ENCODE results near the gene ARMC2.
A peak's percentile ranks its signal among the peaks of the same experiment; 100 is the strongest.
"Not testable (repeated sequence)": the region's sequence is repeated elsewhere in the genome, so short reads cannot be mapped to it uniquely, and the experiment has no call there.

Gene ARMC2

DNA sequence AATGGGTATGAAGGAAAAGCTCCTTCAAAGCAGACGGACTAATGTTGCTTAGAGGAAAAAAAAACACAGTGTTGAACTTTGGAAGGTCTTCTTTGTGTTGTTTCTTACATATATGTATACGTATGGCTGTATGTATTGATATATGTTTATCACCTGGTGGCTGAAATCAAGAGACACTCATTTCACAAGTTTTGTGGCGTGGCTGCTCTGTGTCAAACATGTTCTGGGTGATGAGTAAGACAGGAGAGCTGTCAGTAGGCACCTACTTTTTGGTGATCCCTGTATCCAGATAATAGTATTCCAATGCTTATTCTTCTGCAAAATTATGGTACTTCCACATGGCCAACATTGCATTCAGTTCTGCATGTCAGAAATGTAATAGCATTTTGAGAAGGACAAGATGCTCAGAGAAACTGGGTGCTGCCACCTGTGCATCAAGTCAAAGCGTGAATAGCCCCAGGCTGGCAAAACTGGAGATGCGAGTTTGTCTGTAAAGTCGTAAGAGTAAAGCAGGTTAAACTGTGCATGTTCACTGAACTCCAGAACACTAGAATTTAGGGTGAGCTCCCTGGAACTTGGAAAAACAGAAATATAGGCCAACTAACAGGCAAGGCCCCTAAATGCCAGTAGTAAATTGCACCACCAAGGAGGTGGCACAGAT, 67.9 kb downstream of the ARMC2 start:
- no peak for DNase-seq (ENCODE audit: low read depth in 3 of 3)

DNA sequence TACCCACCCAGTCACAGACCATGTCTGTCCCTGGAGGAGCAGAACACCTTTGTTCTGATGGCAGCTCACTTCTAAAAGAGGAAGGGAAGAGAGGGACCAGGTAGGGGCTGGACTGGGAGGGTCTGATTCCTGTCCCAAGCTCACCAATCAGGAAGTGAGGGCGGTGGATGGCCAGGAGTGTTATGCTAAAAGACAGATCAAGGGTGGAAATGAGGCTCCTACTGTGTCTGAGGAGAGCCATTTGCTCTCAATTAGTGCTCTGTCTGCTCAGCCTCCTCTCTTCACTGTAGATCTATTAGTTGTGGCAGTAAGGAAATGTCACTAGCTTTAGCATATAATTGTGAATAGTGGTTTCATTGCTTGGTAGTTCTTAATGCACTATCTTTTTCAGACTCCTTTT, 72.5 kb downstream of the ARMC2 start:
- no peak for DNase-seq (ENCODE audit: low read depth in 3 of 3)

DNA sequence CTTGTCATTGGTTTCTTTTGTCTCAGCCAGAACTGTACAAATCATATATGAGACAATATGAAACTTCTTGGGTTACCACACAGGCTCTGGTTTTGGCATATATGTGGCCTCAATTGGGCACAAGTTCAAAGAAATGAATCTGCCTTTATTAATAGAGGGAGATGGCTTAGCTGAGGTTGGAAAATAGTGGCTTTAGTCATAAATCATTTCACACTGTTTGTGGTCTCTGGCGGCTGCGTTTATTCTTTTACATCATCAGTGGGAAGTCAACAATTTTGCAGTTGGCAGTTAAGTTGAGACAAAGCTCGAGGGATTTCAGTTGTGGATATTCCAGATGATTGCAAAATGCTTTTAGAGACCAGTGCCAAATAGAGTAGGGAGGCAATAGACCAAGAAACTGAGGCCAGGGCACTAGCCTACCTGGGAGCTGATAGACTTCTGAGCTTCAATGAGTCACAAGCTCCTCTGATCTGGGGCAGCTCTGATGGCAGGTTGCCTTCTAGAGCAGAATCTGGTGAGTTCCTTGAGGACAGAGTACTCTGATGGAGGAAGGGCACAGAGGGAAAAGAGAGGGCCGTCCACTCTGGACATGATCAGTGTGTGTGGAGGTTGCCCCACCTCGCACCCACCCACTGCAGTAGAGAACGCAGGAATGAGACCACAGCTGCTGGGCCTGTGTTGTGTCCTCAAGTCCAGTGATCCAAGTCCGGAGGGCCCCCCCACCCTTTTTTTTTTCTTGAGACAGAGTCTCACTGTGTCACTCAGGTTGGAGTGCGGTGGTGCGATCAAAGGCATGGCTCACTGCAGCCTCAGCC, 73.5 kb downstream of the ARMC2 start:
- DNase-seq (ENCODE audit: low read depth in 3 of 3) = peak in 1 of 3 donors; percentile 19

DNA sequence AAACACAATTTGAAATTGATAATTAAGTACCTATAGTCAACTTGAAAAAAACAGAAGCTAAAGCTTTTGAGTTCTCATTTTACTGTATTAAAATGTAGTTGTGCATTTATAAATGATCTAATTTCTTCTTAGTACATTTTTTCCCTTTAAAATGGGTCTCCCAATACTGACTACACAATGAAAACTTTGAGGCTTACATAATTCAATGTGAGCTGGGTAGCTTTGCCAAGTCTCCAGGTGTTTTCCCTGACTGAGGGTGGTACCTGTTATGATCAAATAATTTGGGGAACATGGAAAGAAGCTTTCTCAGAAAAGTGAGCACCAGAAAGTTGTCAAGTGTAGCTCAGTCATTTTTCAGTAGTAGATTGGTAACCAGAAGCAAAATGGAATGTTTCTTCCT, 74.3 kb downstream of the ARMC2 start:
- DNase-seq (ENCODE audit: low read depth in 3 of 3) = no peak

DNA sequence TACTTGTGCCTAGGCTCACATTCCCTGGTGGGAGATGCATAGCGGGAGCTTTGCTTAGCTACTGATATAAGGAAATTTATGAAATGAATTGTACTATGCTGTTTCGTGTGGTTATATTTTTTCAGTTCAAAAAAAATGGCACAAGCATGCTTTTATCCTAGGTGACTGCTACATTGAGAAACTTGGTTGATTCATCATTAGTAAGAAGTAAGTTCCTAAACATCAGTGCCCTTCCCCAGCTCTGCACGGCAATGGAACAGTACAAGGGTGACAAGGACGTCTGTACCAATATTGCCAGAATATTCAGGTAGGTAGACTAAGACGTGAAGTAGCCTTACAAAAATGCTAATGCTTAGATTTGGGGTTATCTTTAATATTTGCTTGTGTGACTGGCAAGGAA, 79.7 kb downstream of the ARMC2 start:
- no peak for DNase-seq (ENCODE audit: low read depth in 3 of 3)

DNA sequence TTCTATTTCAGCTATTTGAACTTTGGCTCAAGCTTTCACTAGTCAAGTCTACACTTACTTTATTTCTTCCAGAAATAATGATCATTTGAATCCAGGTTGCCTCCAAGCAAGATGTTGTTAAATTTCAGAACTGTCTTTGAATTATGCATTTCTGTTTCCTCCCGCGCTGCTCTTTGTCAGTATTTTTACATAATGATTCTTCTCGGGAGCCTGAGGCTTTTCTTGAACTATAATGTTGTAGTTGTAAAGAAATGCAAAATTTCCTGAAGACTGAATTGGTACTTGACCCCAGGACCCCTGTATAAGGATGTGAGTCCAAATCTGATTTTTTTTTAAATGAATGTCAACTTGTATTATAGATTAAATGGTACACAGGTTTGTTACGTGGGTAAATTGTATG, 80.4 kb downstream of the ARMC2 start:
- DNase-seq (ENCODE audit: low read depth in 3 of 3) = no peak

DNA sequence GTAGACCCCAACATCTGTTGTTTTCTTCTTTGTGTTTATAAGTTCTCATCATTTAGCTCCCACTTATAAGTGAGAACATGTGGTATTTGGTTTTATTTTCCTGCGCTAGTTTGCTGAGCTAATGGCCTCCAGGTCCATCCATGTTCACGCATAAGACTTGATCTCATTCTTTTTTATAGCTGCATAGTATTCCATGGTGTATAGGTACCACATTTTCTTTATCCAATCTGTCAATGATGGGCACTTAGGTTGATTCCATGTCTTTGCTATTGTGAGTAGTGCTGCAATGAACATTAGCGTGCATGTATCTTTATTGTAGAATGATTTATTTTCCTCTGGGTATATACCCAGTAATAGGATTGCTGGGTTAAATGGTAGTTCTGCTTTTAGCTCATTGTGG, 82.9 kb downstream of the ARMC2 start:
- not testable (repeated sequence) for DNase-seq (ENCODE audit: low read depth in 3 of 3)

DNA sequence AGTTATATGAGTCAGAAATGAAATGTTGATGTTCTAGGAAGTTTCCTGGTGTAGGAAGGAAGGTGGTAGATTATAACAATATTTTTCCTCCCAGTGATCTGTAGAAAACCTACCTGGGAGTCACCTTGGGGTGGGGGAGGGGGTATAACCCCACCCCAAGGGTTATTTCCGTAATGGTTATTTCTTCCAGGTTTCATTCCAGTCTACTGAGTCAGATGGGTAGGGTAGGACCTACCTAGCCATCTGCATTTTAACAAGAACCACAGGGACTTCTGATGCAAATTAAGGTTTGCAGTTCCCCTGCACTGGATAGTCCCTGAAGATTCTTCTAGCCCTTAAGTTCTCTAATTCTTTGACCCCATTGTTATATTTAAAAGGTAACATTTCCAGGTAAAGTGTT, 88.9 kb downstream of the ARMC2 start:
- no peak for DNase-seq (ENCODE audit: low read depth in 3 of 3)

DNA sequence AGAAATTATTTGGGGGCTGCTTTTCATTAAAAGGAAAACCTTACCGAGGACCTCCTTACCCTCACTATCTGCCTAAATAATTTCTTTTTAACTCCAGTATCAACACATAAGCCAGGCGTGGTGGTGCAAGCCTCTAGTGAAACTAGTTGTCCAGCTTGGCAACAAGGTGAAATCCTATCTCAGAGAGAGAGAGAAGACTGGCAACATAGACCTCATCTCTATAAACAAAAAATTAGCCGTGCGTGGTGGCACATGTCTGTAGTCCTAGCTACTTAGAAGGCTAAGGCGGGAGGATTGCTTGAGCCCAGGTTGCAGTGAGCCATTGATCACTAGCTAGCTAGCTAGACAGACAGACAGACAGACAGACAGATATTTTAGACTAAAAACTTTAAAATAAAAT, 92.5 kb downstream of the ARMC2 start:
- no peak for DNase-seq (ENCODE audit: low read depth in 3 of 3)

DNA sequence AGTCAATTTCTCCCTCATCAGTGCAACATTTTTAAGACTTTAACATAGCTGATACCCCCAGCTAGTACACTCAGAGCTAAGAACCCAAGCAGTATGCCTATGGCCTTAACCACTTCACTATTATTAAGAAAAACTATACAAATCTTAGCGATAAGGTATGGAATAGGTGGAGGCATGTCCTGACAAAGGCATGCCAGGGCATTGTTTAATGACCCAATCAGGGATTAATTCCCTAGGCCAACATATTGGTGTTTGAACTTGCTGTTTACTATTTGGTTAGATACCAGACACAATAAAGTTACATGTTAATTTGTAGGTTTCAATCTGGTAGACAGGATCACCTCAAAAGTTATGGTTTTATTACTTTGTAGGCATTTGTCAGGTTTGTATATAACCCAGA, 93.1 kb downstream of the ARMC2 start:
- DNase-seq (ENCODE audit: low read depth in 3 of 3) = no peak

DNA sequence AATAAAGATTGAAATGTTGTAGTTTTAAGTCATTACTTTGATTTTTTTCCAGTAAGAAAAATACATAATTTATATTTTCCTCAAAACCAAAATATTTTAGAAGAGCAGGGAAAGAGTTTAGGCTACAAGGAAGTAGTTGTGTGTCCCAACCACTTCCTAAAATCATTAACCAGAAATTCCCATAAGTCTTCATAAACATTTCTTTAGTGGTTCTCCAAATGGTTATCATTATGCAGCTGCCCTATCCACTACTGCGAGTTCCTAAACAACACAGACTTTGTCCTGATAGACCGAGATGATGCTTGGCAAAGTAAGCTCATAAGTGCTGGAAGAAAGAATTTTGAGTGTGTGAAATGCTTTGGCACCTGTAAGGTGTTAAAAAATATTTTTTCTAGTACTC, 93.6 kb downstream of the ARMC2 start:
- DNase-seq (ENCODE audit: low read depth in 3 of 3) = no peak

DNA sequence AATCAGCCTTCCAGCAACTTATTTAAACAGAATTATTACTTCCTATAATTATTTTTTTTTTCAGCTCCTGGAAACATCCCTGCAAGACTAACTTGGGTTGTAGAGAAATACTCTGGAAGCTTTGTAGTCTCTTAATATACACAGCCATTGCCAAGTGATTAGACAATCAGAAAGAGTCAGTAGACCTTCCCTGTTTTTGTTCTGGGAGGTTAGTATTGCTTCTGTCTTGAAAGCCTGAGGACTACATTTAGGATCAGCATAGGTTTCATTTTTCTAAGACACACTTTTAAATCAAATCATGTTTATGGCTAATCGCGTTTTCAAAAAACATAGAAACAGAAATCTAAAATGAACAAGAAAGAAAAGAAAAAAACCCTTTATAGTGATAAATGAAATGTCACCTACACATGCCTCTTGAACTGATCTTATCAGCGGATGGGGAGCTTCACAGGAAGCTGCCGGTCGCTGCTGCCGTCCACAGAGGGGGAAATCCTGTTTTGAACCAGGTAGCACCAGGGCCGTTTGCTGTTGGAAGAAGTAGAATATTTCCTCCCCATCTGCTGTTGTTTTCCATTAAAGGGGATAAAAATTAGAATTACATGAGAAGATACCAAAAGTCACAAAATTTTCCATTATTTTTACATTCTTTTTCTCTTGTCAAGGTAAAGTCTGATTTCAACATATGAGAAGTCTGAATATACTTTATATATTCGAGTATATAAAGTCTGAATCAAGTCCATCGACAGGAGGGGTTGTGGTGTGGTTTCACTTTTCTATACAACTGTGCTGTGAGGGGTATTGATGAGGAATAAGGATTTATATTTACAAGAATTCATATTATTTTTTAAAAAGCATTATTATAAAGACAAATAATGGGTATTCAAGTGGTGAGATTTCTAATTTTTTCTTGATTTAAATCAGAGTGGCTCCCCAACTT, 94.6 kb downstream of the ARMC2 start:
- DNase-seq (ENCODE audit: low read depth in 3 of 3) = peak in 1 of 3 donors; percentile 27

DNA sequence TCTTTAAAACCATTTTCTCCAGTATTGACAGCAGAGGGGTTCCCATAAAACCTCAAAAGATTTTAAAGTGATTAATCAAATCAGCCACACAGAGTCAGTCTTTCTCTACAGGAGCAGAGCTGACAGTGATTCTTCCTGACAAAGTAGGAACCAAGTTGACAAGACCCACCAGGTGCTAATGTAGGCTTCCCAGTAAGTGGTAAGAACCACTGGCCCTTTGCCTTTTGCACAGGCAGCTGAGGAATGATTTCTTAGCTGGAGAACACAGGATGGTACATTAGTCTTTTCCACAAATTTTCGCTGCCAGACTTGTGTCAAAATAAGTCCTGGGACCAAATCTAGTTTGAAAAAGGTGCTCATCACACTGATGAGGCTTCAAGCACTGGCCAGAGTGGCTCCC, 95.8 kb downstream of the ARMC2 start:
- no peak for DNase-seq (ENCODE audit: low read depth in 3 of 3)

DNA sequence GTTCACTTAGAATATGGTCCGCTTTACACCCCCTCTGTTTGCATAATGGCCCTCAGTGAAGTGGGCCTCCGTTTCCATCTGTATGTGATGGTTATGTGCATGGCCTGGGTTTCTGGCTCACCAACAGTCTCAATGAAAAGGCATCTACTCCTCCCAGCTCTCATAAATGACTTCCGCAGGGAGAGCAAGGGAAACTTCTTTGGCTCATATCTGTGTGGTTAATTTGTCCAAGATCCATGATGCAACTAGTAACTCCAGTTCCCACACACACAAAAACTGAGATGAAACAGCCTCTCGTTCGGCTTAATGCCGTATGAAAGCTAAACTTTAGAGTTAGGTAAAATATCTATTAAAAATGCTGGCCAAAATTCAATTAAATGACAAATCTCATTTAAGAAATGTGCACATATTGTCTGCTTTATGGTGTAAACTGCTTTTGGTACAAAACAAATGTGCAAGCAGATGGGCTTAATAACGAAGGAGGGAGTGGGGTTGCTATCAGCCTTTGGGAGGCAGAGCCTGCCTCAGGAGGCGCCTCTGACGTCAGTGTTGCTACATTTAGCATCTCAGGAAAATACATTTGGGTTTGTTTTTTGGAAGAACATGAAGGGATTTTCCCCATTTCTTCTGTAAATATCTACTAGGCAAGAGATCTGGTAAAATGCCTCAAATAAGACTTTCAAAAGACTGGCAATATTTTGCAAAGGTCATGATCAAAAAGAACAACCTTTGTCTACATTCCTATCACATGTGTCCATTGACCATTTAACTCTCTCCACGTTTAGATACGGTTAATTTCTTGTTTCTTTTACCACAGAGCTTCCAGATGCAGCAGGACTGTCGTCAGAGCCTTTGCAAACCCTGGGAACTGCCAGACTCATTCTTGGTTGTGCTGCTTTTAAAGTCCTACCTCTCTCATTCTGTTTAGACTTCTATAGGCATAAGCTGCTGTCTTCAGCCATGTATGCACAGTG, 96.8 kb downstream of the ARMC2 start:
- no peak for DNase-seq (ENCODE audit: low read depth in 3 of 3)

DNA sequence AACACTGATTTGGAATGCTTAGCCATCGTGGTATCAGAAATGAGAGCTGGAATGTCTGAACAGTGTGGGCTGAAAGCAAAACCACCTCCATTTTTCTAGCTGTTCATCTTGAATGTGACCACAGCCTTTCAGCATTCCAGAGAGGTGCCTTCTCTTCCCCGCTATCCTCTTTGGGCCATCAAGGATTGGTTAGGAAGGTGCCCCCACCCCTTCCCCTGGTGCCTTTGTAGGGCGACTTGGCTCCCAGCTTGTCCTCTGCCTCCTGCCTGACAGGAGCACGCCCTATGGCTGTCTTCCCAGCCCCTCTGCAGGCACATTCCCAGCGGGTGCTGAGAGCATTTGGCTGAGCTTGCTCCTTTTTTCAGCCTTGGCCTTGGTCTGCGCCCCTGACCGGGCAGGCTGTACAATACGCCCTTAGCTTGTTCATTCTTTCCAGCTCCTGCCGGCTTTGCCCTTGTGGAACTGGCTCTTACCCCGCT, 97.5 kb downstream of the ARMC2 start:
- DNase-seq (ENCODE audit: low read depth in 3 of 3) = no peak

DNA sequence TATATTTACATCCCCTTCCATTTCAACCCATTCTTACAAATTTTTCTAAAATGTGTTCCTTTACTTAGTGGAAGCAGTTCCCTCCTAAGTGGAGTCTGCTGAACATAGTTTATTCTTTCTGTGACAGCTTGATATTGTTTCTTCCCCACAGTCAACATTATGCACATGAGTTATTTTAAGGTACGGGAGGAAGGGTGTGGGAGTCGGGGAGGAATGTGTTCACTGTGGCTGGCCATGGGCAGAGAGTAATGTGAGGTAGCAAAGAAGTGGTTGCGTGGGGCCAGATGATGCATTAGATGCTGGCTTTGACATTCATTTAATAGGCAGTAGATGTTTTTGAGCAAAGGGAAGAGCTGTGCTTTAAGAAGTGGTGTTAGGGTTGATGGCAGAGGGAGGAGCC, 98.5 kb downstream of the ARMC2 start:
- DNase-seq (ENCODE audit: low read depth in 3 of 3) = no peak

DNA sequence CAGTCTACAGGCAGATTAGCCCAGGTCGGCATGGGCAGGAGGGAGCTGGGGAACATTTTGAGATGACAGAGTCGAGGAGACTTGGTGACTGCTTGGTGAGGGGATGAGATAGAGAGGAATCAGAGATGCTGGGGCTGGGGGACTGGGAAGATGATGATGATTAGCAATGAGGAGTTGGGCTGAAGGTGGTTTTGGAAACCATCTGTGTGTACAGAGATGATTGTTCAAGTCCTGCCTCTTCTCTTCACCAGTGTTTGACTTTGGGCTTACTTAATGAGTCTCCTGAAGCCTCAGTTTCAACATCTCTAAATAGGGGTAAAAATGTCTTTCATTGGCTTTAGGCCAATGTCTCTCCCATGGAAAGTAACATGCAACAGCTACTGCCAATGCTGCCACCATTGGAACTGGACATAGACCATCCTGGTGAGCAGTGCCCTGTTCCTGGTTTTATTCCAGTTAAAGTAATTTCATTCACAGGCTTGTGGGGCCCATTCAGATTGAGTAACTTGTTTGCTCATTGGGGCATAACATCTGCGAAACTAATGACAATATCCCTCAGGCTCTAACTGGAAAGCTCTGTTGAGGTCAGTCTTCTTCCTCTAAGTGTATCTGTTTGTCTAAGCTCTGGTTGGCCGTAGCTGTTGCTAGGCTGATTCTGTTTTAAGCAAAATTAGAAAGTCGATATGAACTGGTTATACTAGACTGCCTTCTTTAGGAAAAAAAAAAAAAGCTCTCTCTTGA, 99.1 kb downstream of the ARMC2 start:
- no peak for DNase-seq (ENCODE audit: low read depth in 3 of 3)

DNA sequence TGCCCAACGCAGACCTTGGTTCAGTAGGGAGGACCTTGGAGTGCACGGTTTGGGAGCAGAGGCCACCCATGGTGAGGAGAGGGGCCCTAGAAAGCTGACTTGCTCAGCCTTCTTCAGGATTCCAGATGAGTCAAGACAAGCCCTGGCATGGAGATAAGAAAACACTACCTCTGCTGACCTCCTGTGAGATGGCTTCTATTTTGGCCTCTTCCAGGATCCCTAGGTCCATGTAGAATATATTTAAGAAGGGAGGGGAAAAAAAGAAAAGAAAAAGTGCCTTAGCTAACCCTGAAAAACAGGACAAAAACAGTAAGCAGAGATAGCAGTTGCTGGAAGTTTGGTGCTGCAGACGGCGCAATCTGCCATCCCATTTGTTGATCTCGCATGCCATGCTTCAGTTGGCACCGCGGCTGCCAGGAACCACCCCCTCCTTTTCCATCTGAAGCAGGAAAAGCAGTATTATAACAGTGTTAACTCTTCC, 100.0 kb downstream of the ARMC2 start:
- DNase-seq (ENCODE audit: low read depth in 3 of 3) = no peak

DNA sequence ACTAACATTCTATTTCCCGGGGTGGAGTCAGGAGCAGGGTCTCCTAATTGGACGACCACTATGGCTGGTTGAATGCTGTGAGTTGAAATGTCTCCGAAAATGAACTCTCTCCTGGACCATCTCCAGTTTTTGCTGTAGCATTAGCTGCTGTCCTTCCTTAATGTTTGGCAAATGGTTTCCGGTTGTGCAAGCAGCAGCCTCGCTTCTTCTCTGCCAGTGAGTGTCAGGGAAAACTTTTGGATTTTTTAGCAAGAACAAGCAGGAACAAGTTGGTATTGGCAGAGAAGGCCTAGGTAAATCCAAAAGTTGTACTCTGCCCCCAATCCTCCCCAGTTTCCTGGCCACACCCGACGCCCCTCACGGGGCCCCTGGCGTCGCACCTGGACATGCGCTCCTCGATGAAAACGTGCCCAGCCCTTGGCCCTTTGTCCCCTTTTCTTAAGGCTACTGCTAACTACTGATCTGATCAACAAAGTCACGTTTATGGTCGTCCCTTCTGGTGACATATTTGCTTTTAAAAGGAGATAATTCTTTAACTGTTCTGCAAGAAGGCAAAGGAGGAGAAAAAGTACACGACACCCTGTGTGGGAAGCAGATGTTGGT, 103.2 kb downstream of the ARMC2 start:
- no peak for DNase-seq (ENCODE audit: low read depth in 3 of 3)

Measured in stimulated activated CD4-positive, alpha-beta T cell treated with anti-CD3 and anti-CD28 coated beads, TNF-alpha, amount 100 ng/mL, for 48 hours (primary cell).